Suppressor macrophage treated with lipopolysaccharide for 1 hour (primary cell): Measurements from ENCODE around the gene IMPG1.

ENCODE experiments used
- DNase-seq, 3 donors: peaks; one replicate each; pipeline ENCODE4 v3.0.0-alpha.2; 2020 to 2022

The IMPG1 gene, protein sequence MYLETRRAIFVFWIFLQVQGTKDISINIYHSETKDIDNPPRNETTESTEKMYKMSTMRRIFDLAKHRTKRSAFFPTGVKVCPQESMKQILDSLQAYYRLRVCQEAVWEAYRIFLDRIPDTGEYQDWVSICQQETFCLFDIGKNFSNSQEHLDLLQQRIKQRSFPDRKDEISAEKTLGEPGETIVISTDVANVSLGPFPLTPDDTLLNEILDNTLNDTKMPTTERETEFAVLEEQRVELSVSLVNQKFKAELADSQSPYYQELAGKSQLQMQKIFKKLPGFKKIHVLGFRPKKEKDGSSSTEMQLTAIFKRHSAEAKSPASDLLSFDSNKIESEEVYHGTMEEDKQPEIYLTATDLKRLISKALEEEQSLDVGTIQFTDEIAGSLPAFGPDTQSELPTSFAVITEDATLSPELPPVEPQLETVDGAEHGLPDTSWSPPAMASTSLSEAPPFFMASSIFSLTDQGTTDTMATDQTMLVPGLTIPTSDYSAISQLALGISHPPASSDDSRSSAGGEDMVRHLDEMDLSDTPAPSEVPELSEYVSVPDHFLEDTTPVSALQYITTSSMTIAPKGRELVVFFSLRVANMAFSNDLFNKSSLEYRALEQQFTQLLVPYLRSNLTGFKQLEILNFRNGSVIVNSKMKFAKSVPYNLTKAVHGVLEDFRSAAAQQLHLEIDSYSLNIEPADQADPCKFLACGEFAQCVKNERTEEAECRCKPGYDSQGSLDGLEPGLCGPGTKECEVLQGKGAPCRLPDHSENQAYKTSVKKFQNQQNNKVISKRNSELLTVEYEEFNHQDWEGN

DNA sequence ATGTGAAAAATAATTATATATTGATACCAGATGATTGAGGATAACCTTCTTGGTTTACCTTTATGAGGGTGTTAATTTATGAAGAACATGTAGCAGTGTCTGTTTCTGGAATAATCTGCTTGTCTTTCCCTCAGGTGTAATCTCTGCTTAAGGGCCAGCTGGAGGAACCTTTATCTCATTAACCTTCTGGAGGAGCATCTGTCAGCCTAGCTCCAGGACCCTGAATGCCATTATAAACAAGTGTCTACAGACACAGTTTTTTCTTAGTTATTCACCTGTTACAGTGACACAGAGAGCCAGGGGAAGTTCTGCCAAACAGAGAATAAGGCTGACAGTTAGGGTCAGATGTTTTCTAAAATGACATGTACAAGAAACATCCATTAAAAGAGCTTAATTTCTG, at the start of gene IMPG1:
Gene IMPG1, minus strand, starts transcription at position 101 of the 400 bp plus-strand sequence. CDS start 174 bp downstream, outside the sequence.
- no peak for DNase-seq

DNA sequence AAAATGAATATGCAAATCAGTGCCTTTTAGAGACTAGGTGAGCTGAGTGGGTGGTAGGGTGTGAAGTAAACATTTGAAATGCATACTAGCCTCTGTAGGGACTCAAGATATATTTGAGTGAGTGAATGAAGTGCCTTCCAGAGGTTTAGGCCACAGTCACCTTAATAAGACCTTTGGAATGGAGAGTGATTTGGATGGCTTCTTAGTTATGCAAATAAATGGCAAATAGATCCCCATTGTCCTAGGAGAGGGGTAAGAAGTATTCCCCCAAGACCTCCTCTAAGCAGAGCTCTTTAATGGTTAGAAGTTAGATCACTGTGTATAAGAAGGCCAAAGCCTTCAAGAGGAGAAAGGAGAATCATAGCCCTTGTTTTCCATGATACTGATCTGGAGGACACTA, 47.8 kb upstream of the IMPG1 start:
- DNase-seq: no peak

DNA sequence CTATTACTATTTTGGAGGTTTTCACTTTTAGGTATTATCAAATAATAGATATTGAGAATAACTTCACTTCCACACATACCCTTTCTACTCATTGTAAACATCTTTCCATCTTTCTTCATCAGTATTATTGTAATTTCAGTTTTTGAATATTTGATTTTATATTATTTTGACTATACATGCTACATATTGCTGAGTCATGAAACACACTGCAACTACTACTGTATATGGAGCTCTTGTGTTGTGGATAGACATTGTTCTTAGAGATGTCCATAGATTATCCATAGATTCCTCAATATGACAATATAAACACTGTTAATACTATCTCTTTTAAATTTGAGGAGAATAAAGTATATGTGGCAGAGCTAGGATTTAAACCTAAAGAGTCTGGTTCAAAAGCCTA, 819 bp upstream of the IMPG1 start:
- no peak for DNase-seq

DNA sequence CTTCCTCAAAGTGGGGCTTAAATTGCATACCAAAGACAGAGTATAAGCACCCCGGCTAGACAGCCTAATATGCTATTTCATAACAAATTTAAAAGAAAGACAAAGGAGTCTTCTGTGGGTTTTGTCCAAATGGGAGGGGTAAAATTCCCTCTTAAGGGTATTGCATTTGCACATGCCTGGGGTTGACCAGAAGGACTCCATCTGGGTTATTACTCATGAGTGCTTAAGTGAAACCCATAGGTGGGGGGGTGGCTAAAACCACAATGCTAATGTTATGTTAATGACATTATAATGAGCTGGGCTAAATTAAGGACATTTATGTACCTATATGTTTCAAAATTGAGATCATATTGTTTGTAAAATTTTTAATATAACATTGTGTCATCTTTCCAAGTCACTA, 15.0 kb downstream of the IMPG1 start:
- no peak for DNase-seq

DNA sequence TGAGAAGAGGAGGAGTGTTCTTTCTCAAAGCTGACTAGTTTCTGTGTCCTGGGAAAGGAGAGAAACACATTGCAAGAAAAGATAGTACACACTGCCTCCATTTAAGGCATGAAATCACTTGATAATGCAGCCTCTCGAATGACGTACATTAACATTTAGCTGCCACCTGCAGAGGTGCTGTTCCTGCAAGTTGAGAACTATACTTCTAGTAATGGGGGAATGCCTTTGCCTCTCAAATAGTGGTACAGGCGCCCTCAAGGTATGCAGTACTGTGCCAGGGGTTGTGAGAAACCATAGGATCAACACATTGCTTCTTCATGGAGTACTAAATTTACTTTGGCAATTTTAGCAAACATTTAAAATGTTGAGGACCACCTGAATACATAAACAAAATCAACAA, 20.1 kb downstream of the IMPG1 start:
- no peak for DNase-seq

DNA sequence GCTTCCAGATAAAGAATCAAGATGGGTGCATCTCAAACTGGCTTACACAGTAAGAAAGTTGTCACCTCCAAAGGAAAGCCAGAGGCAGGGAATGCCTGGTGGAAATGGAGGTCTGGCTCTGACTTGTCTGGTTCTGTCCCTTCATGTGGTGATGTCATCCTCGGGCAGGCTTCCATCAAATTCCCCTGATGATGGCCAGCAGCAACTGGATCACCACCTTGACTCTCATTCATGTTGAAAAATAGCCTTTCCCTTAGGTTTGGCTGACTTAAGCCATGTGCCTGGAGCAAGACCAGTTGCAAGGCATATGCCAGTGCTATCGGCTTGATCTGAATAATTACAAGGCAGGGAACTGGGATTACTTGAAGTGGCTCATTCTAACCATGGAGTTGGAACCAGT, 28.8 kb downstream of the IMPG1 start:
- DNase-seq: no peak

DNA sequence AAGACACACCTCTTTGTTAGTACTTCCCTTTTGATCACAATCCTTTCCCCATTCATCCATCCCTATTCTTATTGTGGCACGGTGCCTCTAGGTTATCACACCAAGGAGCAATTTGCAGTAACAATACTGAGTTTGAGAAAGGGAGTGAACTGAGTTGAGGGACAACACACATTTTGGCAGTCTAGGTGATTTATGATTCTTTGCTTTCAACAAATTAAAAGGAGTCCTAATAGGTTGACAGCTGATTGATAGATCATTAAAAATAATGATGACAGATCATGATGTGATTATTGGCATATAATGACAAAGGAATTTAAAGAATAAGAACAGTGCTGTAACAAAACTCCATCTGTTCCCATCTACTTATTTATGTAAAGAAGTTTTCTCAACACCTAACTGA, 36.7 kb downstream of the IMPG1 start:
- DNase-seq: no peak

DNA sequence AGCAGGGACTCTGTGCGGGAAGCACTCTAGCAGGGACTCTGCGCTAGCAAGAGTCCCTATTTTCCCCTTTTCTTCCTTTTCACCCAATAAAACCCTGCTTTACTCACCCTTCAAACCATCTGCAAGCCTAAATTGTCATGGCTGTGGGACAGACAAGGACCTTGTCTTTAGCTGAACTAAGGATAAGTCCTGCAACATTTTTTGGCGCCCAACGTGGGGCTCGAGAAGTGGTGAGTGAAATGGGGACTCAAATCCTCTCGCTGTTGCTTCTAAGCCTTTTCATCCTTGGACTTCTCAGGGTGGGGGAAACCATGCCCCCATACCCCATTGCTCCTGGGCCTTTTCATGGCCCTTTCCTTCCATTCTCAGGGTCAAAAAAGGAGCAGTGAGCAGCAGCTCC, 46.4 kb downstream of the IMPG1 start:
- DNase-seq: peak in 2 of 3 donors; percentile 0 to 15

DNA sequence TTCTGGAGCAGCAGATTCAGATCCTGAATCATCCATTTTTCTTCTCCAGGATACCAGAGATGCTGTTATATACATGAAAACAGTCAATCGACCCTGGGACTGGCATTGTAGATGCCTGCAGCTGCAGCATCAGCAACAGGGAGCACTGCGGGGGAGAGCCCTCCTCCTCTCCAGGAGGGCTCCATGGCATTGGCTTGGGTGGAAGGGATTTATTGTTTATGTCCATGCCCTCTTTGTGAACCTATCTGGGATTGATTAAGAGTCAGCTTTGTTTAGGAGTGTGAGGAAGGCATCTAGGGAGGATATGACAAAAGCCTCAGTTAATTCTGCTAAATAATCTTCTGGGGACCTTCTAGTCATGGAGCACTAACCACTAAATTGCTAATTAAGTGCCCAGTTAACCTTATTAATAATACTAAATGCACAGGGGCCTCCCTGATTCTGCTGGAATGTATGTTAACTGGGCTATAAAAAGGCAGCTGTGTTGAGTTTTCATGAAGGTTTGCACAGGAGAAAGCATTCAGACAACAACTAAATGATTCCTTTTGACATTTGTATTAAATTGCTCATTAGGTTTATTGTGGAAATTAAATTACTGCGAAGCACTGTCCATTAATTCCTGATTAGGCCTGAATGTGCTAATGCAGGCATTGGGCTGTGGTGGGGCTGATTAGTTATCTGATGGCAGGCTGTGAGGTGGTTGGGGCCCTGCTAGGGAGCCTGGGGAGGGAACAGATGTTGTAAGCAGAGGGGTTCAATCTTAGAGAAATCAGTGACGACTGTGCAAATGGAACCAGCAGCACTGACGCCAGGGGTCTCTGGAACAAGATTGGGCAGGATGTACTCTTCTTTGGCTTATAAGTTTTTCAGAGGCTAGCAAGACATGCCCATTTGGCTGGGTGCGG, 57.6 kb downstream of the IMPG1 start:
- DNase-seq: no peak

DNA sequence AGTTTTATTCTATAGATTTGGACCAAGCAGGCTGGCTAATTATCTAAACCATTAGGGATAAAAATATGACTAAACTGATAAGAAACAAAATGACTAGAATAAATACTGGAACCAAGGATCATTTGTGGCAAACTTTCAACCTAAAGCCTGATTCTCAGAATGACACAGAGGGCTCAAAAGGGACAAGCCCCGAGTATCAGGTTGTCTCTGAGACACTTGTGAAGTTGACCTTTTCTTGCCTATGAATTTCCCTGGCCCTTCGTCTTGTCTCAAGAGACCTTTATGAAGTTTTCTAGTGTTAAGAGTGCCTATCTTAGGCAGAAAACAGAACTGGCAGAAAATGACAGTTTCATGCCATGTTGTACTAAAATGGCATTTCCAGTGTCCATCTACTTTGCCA, 68.3 kb downstream of the IMPG1 start:
- no peak for DNase-seq

DNA sequence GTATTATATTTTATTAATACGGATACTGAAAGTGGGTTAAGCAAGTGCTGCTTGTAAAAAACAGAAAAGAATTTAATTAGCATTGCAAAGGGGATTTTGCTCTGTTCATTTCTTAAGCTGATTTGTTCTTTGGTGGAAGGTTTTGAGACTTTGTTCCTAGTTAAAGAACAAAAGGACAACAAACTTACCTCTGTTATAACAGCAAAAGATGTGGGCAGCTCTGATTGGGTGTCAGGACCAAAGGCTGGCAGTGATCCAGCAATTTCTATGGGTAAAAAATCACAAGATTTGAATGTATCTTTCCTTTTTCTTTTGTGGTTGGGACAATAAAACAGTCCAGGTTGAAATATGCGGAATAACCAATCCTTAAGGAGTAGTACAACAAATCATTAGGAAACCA, 68.8 kb downstream of the IMPG1 start:
- DNase-seq: no peak

DNA sequence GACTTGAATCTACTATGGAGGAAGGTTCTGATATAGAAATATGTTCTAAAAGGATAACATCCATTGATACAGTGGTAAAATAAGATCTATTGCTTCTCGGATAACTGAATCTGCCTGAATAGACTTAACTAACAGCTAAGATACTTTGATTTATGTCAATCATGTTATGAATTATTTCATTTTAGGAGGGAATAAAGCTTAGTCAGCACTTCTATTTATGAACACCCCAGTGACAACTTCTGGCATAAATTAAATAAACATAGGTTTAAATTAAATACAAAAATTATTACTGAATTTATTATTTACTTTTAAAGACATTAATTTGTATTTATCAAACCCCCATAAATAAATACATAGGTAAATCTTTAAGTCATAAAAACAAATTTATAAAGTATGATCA, 69.3 kb downstream of the IMPG1 start:
- no peak for DNase-seq

DNA sequence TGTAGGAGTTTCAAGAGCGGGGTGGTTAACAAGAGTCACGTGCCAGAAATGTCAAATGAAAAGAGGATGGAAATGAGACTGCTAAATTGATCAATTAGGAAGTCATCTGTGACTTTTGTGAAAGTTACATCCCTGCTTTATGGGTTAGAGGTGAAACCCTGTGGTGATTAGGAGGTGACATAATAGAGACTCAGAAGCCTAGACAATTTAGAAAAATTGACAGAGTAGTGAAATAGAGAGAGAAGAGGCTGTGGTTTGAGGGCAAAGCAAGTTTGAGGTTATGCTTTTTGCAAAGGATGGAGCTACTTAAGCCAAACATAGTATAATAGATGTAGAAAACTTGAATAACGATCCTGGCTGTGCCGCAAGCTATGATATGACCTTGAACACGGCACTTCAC, 71.8 kb downstream of the IMPG1 start:
- no peak for DNase-seq

DNA sequence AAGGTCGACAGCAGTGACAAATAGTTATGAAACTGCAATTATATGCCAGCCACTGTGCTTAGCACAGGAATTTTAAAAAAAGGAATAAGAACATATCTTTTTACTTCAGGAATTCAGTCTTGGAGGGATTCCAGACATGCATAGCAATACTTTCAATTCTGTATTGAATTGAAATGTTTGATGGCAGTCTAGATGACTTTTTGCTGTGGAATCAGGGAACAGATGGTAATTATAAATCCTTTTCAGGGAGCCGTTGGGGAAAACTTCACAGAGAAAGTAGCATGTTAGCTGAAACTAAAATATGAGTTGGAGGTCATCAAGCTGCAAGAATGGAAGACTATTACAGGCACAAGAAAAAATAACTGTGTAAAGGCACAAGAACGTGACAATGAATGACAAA, 74.8 kb downstream of the IMPG1 start:
- no peak for DNase-seq

DNA sequence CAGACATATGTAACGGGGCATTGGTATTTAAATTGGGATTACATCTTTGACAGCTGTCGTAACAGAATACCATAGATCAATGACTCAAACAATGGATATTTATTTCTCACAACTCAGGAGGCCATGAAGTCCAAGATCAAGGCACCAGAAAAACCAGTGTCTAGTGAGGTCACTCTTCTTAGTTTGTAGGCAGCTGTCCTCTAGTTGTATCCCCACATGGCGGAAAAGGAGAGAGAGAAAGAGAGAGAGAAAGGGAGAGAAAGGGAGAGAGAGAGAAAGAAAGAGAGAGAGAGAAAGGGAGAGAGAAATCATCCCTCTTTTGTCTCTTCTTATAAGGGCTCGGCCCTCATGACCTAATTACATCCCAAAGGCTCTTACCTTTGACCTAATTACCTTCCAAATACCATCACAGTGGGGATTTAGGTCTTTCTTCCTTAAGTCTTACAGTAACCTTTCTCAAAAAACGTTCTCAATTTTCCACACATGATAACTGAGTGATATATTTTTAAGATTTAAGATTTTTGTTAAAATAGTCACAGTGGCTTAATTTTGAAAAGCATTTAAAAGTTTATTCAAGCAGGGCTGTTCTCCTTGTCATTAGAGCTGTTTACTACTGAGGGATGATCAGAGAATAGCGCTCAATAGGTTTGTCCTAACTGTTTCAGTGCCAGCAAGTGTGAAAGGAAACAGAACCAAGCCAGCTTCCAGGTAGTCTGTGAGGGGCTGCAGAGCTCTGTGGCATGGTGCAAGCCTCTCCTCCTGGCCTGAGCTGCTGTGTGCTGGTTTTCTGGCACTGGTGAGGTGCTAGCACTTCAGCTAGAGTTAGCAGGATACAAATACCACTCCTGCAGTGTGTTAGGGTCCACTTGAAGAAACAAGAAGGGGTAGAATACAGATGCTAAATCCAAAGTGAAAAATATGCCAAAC, 79.0 kb downstream of the IMPG1 start:
- no peak for DNase-seq

DNA sequence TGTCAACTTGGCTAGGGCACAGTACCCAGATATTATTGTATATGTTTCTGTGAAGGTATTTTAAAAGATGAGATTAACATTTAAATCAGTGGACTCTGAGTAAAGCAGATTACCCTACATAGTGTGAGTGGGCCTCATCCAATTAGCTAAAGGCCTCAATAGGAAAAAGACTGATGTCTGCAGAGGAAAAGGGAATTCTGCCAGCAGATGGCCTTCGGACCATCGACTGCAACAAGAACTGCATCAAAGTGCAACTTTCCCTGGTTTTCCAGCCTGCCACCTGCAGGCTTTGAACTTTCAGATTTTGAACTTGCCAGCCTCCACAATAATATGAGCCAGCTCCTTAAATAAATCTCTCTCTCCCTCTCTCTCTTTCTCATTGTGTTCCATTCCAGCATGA, 80.5 kb downstream of the IMPG1 start:
- DNase-seq: no peak

DNA sequence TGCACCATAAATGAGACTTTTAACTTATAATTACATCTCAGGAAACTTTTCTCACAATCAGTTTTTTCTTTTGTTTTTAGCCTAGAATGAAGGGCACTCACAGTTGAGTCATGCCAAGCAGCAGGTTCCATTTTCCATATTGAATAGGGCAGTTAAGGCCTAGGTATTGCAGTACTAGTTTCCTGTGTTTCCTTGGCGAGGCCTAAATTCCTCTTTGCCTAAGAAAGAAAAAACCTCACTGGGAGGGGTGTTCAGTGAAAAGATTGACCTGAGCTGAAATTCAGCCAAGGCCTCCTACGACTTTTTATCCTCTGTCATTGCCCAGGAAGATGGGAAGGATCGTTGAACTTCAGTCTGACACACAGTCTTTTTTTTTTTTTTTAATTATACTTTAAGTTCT, 85.5 kb downstream of the IMPG1 start:
- DNase-seq: no peak

DNA sequence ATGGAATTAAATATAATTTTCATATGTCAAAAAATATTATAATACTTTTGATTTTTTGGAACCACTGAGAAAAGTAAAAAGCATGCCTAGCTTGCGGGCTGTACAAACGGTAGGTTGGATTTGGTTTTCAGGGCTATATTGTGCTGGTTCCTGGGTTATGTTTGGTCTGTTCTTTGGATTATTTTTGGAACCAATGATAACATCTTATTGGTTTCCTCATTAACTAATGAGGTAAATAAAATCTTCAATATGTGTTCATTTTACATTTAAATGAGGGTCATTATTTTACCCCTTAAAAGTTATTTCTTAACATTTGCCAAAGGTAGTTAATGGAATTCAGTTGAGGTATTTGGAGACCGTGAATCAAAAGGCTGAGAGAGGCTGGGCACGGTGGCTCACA, 96.6 kb downstream of the IMPG1 start:
- no peak for DNase-seq

DNA sequence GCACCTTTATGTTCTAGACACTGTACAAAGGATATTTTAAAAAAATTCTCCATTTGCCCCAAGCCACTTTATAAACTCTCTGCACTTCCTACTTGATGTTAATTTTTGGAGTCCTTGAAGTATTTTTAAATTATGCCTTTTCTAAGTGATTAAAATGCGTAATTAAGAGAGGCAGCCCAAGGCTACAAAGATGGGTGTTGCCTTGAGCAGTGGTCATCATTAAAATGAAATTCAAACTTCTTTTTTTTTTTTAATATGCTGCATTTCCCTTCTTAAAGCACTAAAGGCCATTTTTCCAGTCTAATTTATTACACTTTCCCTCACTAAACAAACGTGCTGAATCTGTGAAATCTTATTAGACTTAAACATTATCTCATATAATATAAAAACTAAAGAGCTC, 102.4 kb downstream of the IMPG1 start:
- DNase-seq: no peak

DNA sequence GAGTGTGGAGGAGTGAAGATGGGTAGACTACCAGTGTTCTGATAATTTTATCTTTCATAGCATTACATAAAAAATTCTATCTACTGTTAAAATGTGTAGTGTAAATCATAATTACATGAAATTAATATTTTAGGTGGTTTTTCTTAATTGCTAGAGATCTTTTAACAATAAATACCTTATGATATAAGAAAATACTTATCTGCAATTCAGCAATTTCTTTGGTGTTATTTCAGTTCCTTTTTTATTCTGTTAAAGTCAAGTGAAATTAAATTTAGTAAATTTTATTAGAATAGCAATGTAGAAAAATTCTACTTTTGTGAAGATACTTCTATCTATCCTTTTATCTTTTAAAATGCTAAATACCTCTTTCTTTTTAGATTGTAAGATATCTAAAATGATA, 104.3 kb downstream of the IMPG1 start:
- no peak for DNase-seq

DNA sequence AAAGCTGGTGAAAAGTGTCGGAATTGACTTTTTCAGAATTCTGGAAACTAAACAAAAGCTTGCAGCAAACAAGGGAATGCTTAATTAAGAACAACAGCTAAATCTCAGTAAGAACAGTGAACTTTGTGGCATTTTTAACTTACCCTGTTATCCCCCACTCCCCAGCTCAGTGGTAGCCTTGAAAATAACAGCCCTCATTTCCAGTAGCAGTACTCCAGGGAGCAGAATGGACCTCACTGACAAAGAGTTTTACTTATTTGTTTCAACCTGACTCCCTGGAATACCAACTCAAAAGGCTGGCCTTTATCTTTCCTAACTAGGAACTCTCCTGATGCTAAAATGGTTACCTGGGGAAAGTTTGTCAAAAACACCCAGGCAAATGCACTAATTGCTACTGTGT, 108.9 kb downstream of the IMPG1 start:
- DNase-seq: no peak

DNA sequence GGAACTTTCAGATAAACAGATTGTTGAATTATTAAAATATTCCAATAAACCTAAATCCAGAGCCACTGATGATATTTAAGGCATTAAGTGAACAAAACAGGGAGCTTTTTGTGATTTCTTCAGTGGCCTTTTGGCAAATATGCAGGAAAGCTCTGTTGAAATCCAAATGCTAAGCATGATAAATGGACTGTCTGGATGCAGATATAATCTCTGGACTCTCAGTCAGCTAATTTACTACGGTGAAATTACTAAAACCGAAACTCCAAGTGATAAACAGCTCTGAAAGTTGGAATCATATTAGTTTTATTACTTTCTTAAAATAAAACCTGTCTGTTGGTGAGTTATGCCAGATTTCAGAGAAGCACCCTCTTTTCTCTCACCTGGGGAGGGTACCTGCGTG, 120.3 kb downstream of the IMPG1 start:
- no peak for DNase-seq
